ENCODE data around the gene LRRC8D. TPM values are rescaled to one million over a fixed set of nuclear protein-coding genes. Genes with fewer than 3 reads are reported as not detected.

LRRC8D gene
- total RNA-seq, 1 donor from 2014 or later = 36.0 TPM

GRCh38 chr1:89903550-89903949 is 82.7 kb downstream of the LRRC8D start:
- intact Hi-C loops (cut with micrococcal nuclease) = no loop called here
- peaks cover 22% of the 10 kb centered on the region for H3K36me3 Mint-ChIP-seq (ENCODE audit: low read depth)
- ChIA-PET POLR2A (interaction anchor here (1.2 kb wide), 1 partner anchor 60 kb away, joined by 3 read pairs; no protein-coding TSS in a partner anchor), CTCF (no interaction called here)
- ATAC-seq (ENCODE audit: low read depth) (no peak), DNase-seq (no peak)
- H3K4me1 Mint-ChIP-seq = peaks cover 75% of the 10 kb centered on the region
- no peak overlapping the region for H3K4me3 Mint-ChIP-seq
- H3K27ac Mint-ChIP-seq = no peak overlapping the region
- TF ChIP-seq CTCF (IDR thresholded peaks at IDR 0.05) = no peak
- no peaks in the 10 kb centered on the region for H3K27me3 Mint-ChIP-seq
- H3K9me3 Mint-ChIP-seq = no peaks in the 10 kb centered on the region

GRCh38 chr1:89904219-89904980 is 83.6 kb downstream of the LRRC8D start:
- intact Hi-C loops (cut with micrococcal nuclease) = no loop called here
- CTCF ChIA-PET = no interaction called here
- no peaks in the 10 kb centered on the region for H3K9me3 Mint-ChIP-seq

GRCh38 chr1:89905395-89906058 is 84.7 kb downstream of the LRRC8D start:
- intact Hi-C loops (cut with micrococcal nuclease) = loop anchor here (5.0 kb wide), 1 partner anchor 48 kb away; no protein-coding TSS in a partner anchor
- POLR2A ChIA-PET = no interaction called here
- no peaks in the 10 kb centered on the region for H3K27me3 Mint-ChIP-seq
- CTCF ChIA-PET = no interaction called here
- TF ChIP-seq CTCF (IDR thresholded peaks at IDR 0.05) = no peak
- no peak for ATAC-seq (ENCODE audit: low read depth)
- no peak for DNase-seq
- no peak overlapping the region for H3K27ac Mint-ChIP-seq
- no peaks in the 10 kb centered on the region for H3K9me3 Mint-ChIP-seq
- H3K4me1 Mint-ChIP-seq = peaks cover 67% of the 10 kb centered on the region
- no peak overlapping the region for H3K4me3 Mint-ChIP-seq
- peaks cover 26% of the 10 kb centered on the region for H3K36me3 Mint-ChIP-seq (ENCODE audit: low read depth)

More at GRCh38 chr1:89904219-89904980, 83.6 kb downstream of the LRRC8D start:
- Mint-ChIP-seq H3K36me3 (ENCODE audit: low read depth) (peaks cover 26% of the 10 kb centered on the region), H3K27ac (no peak overlapping the region), H3K27me3 (no peaks in the 10 kb centered on the region), H3K4me1 (peaks cover 77% of the 10 kb centered on the region), H3K4me3 (no peak overlapping the region)
- TF ChIP-seq CTCF (IDR thresholded peaks at IDR 0.05) = no peak
- DNase-seq (no peak), ATAC-seq (ENCODE audit: low read depth) (no peak)
- POLR2A ChIA-PET = interaction anchor here (1.2 kb wide), 1 partner anchor 61 kb away, joined by 3 read pairs; no protein-coding TSS in a partner anchor

- ATAC-seq (ENCODE audit: low read depth) (no peak), DNase-seq (no peak)
- H3K4me1 Mint-ChIP-seq = peaks cover 62% of the 10 kb centered on the region
- H3K27me3 Mint-ChIP-seq = no peaks in the 10 kb centered on the region
- peaks cover 26% of the 10 kb centered on the region for H3K36me3 Mint-ChIP-seq (ENCODE audit: low read depth)
- POLR2A ChIA-PET = no interaction called here
- no peak overlapping the region for H3K4me3 Mint-ChIP-seq
- no peaks in the 10 kb centered on the region for H3K9me3 Mint-ChIP-seq
- no peak overlapping the region for H3K27ac Mint-ChIP-seq
- intact Hi-C loops (cut with micrococcal nuclease) = loop anchor here (5.0 kb wide), 1 partner anchor 49 kb away; no protein-coding TSS in a partner anchor
- CTCF ChIA-PET = interaction anchor here (1.2 kb wide), 1 partner anchor 63 kb away, joined by 3 read pairs; no protein-coding TSS in a partner anchor
- TF ChIP-seq CTCF (IDR thresholded peaks at IDR 0.05) = no peak
These were observed 85.3 kb downstream of the LRRC8D start for GRCh38 chr1:89906088-89906487.

- POLR2A ChIA-PET = no interaction called here
- CTCF ChIA-PET = no interaction called here
- no peaks in the 10 kb centered on the region for H3K27me3 Mint-ChIP-seq
- DNase-seq = no peak
- TF ChIP-seq CTCF (IDR thresholded peaks at IDR 0.05) = no peak
- H3K27ac Mint-ChIP-seq = no peak overlapping the region
- H3K9me3 Mint-ChIP-seq = no peaks in the 10 kb centered on the region
- H3K36me3 Mint-ChIP-seq (ENCODE audit: low read depth) = peaks cover 24% of the 10 kb centered on the region
- peaks cover 56% of the 10 kb centered on the region for H3K4me1 Mint-ChIP-seq
- H3K4me3 Mint-ChIP-seq = no peak overlapping the region
- no peak for ATAC-seq (ENCODE audit: low read depth)
- intact Hi-C loops (cut with micrococcal nuclease) = loop anchor here (5.0 kb wide), 1 partner anchor 50 kb away; no protein-coding TSS in a partner anchor
These were observed 86.9 kb downstream of the LRRC8D start for GRCh38 chr1:89907727-89908212.

All from activated B cell treated with CpG ODN at 0.5 μM for 24 hours (primary cell).